Measurements from ENCODE around the gene SHISAL1. TPM values are rescaled to one million over a fixed set of nuclear protein-coding genes. Genes with fewer than 3 reads are reported as not detected.

The SHISAL1 gene
- polyA plus RNA-seq, 12 donors, result 6.3 to 18.9 (median 15.4) TPM; not detected in 1

DNA sequence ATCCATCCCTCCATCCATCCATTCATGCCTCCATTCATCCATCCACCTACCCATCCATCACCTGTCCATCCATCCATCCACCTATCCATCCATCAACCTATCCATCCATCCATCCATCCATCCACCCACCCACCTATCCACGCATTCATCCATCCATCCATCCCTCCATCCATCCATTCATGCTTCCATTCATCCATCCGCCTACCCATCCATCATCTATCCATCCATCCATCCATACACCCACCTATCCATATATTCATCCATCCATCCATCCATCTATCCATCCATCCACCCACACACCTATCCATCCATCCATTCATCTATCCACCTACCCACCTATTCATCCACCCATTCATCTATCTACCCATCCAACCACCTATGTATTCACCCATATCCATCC is 118.2 kb downstream of the SHISAL1 start:
- no peak for DNase-seq

Other genes with a start within 250 kb of the SHISAL1 start
- 1 to 10 TPM in 11 of 12 donors, not detected in 1; 2.1 to 9.1 (median 2.8) TPM for gene PARVG, start 132.0 kb downstream of the SHISAL1 start, polyA plus RNA-seq (ENCODE audit: insufficient read length in 12 of 12)
- 10 to 100 TPM in 11 of 12 donors, not detected in 1; 22.2 to 30.7 (median 24.3) TPM for gene RTL6, start 185.3 kb upstream of the SHISAL1 start, polyA plus RNA-seq (ENCODE audit: insufficient read length in 12 of 12)